ENCODE results near the gene ZDHHC17. TPM values are rescaled to one million over a fixed set of nuclear protein-coding genes. Genes with fewer than 3 reads are reported as not detected.
A peak's percentile ranks its signal among the peaks of the same experiment; 100 is the strongest.
"Not testable (repeated sequence)": the region's sequence is repeated elsewhere in the genome, so short reads cannot be mapped to it uniquely, and the experiment has no call there.

Gene ZDHHC17
- total RNA-seq, 1 experiment from 2014 or later = 9.5 TPM

- no peak for DNase-seq (ENCODE audit: low spot score)
These were observed 2.2 kb downstream of the ZDHHC17 start for GRCh38 chr12:76766161-76766560.

GRCh38 chr12:76768576-76768975, 4.7 kb downstream of the ZDHHC17 start:
- no peak for DNase-seq (ENCODE audit: low spot score)

GRCh38 chr12:76777765-76778216, 13.9 kb downstream of the ZDHHC17 start:
- DNase-seq (ENCODE audit: low spot score) = no peak

GRCh38 chr12:76778364-76778763, 14.4 kb downstream of the ZDHHC17 start:
- DNase-seq (ENCODE audit: low spot score) = no peak

- DNase-seq (ENCODE audit: low spot score) = not testable (repeated sequence)
These were observed 15.4 kb downstream of the ZDHHC17 start for GRCh38 chr12:76779310-76779709.

GRCh38 chr12:76781321-76781720, 17.4 kb downstream of the ZDHHC17 start:
- DNase-seq (ENCODE audit: low spot score) = no peak

GRCh38 chr12:76782526-76782925, 18.6 kb downstream of the ZDHHC17 start:
- DNase-seq (ENCODE audit: low spot score) = no peak

- no peak for DNase-seq (ENCODE audit: low spot score)
These were observed 20.7 kb downstream of the ZDHHC17 start for GRCh38 chr12:76784600-76785051.

- DNase-seq (ENCODE audit: low spot score) = no peak
These were observed 21.5 kb downstream of the ZDHHC17 start for GRCh38 chr12:76785407-76785806.

- DNase-seq (ENCODE audit: low spot score) = no peak
These were observed 23.1 kb downstream of the ZDHHC17 start for GRCh38 chr12:76786986-76787385.

- no peak for DNase-seq (ENCODE audit: low spot score)
These were observed 23.8 kb downstream of the ZDHHC17 start for GRCh38 chr12:76787689-76788088.

GRCh38 chr12:76789335-76790050, 25.6 kb downstream of the ZDHHC17 start:
- DNase-seq (ENCODE audit: low spot score) = no peak

GRCh38 chr12:76790564-76791552, 26.9 kb downstream of the ZDHHC17 start:
- peak; percentile 13 for DNase-seq (ENCODE audit: low spot score)

GRCh38 chr12:76792828-76793227, 28.9 kb downstream of the ZDHHC17 start:
- DNase-seq (ENCODE audit: low spot score) = no peak

- no peak for DNase-seq (ENCODE audit: low spot score)
These were observed 34.9 kb downstream of the ZDHHC17 start for GRCh38 chr12:76798864-76799263.

- no peak for DNase-seq (ENCODE audit: low spot score)
These were observed 35.4 kb downstream of the ZDHHC17 start for GRCh38 chr12:76799362-76799761.

GRCh38 chr12:76802060-76802459, 38.1 kb downstream of the ZDHHC17 start:
- no peak for DNase-seq (ENCODE audit: low spot score)

GRCh38 chr12:76804435-76804976, 40.6 kb downstream of the ZDHHC17 start:
- no peak for DNase-seq (ENCODE audit: low spot score)

- DNase-seq (ENCODE audit: low spot score) = no peak
These were observed 46.9 kb downstream of the ZDHHC17 start for GRCh38 chr12:76810671-76811419.

GRCh38 chr12:76811976-76812375, 48.1 kb downstream of the ZDHHC17 start:
- no peak for DNase-seq (ENCODE audit: low spot score)

GRCh38 chr12:76813265-76813664, 49.4 kb downstream of the ZDHHC17 start:
- DNase-seq (ENCODE audit: low spot score) = no peak

- no peak for DNase-seq (ENCODE audit: low spot score)
These were observed 50.1 kb downstream of the ZDHHC17 start for GRCh38 chr12:76813972-76814371.

Data from H4 (cell line).